Adrenal gland (tissue), 5 donors: ENCODE results near the gene ATP12A.

Source experiments
- CTCF ChIP-seq, 6 experiments: fragments of 450-650 bp in 4 of 6; fragments of 200-600 bp in 2 of 6; sonication (generic) in 1 of 6; IDR thresholded peaks; 1 replicate in 5 of 6; 2 replicates in 1 of 6; pipeline versions ENCODE4 v1.5.1 to v1.8.0; 2016 to 2021; ENCODE audit warnings: antibody characterized with exemption in 6 of 6, mild to moderate bottlenecking in 2 of 6, moderate library complexity in 1 of 6
- POLR2A ChIP-seq, 2 donors: fragments of 450-650 bp; IDR thresholded peaks; one replicate each; pipeline ENCODE4 v1.6.1; 2017; ENCODE audit warnings: antibody characterized with exemption in 2 of 2, mild to moderate bottlenecking in 2 of 2, moderate library complexity in 1 of 2
- donor health status: DM: no; HTN: no; CAD: no.

GRCh38 chr13:24631922-24632321 lies 48.3 kb upstream of the ATP12A start:
- TF ChIP-seq CTCF (IDR thresholded peaks at IDR 0.05) (no peak), POLR2A (IDR thresholded peaks at IDR 0.05) (no peak)
